ENCODE data around the gene EML5. TPM values are rescaled to one million over a fixed set of nuclear protein-coding genes. Genes with fewer than 3 reads are reported as not detected.

EML5 gene
- total and polyA plus RNA-seq, 2 of the 13 experiments (the other 11 are each of a cell fraction or from before 2014, with no cell fraction given): 0.11 TPM; not detected in 1

DNA sequence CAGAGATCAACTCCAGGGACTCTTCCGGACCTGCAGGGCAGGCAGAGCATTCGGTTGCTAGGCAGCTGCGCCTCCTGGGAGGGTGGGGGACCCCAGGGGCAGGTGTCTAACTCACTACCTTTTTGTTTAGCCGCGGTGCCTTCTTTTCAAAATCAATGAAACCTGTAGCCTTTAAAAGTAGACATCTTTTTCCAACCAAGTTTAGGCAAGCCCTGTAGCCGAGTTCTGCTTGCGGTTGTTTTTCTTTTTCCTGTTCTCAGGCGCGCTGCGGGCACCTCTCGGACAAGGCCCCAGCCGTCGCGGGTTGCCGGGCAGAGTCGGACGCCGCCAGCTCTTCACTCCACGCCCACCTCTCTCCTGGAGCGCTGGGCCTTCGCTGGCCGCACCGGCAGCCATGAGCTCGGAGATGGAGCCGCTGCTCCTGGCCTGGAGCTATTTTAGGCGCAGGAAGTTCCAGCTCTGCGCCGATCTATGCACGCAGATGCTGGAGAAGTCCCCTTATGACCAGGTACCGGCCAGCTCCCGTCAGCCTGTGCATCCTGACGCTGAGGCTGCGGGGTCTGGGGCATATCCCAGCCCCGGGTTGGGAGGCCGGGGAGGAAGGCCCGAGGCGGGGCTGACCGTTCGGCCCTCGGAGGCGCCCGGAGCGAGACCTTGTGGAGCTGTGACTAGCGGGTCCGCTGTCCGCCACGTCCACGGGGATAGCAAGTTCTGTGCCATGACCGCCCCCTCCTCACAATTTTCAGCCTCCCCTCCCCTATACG, 31.7 kb upstream of the EML5 start, which contains the start of gene TTC8 (continued):
- TF ChIP-seq KLF13 (CRISPR knock-in tag; IDR thresholded peaks at IDR 0.05) (peak; percentile 27; the same call in 1 of the 2 replicates), TBP (CRISPR knock-in tag; IDR thresholded peaks at IDR 0.05) (0 out of 2 replicates have a peak, but pooled peaks have one; percentile 68), MEF2D (CRISPR knock-in tag; IDR thresholded peaks at IDR 0.05) (peak; percentile 75; the same call in 1 of the 2 replicates), AGO1 (IDR thresholded peaks at IDR 0.05; ENCODE audit: low read depth, low read length, poor library complexity, severe bottlenecking) (no peak), ZFX (CRISPR knock-in tag; IDR thresholded peaks at IDR 0.05; ENCODE audit: low read depth) (peak; percentile 99), PAF1 (CRISPR knock-in tag; IDR thresholded peaks at IDR 0.05) (no peak), ZBTB20 (CRISPR knock-in tag; IDR thresholded peaks at IDR 0.05; ENCODE audit: borderline replicate concordance, low read depth) (no peak), ZNF737 (CRISPR knock-in tag; IDR thresholded peaks at IDR 0.05; ENCODE audit: borderline replicate concordance) (no peak), ONECUT2 (CRISPR knock-in tag; IDR thresholded peaks at IDR 0.05) (no peak), ZKSCAN5 (CRISPR knock-in tag; IDR thresholded peaks at IDR 0.05) (no peak), ZBTB7B (CRISPR knock-in tag; IDR thresholded peaks at IDR 0.05) (peak; percentile 58), SNAPC2 (CRISPR knock-in tag; IDR thresholded peaks at IDR 0.05) (no peak), PHB2 (IDR thresholded peaks at IDR 0.05; ENCODE audit: partially characterized antibody) (no peak), RXRA (CRISPR knock-in tag; IDR thresholded peaks at IDR 0.05) (peak; percentile 70; the same call in 1 of the 2 replicates)
- TF ChIP-seq, protein P1, sequence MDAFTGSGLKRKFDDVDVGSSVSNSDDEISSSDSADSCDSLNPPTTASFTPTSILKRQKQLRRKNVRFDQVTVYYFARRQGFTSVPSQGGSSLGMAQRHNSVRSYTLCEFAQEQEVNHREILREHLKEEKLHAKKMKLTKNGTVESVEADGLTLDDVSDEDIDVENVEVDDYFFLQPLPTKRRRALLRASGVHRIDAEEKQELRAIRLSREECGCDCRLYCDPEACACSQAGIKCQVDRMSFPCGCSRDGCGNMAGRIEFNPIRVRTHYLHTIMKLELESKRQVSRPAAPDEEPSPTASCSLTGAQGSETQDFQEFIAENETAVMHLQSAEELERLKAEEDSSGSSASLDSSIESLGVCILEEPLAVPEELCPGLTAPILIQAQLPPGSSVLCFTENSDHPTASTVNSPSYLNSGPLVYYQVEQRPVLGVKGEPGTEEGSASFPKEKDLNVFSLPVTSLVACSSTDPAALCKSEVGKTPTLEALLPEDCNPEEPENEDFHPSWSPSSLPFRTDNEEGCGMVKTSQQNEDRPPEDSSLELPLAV (CRISPR knock-in tag; conservative IDR thresholded peaks at IDR 0.05; ENCODE audit: low read depth): no peak
- TF ChIP-seq, protein P2, sequence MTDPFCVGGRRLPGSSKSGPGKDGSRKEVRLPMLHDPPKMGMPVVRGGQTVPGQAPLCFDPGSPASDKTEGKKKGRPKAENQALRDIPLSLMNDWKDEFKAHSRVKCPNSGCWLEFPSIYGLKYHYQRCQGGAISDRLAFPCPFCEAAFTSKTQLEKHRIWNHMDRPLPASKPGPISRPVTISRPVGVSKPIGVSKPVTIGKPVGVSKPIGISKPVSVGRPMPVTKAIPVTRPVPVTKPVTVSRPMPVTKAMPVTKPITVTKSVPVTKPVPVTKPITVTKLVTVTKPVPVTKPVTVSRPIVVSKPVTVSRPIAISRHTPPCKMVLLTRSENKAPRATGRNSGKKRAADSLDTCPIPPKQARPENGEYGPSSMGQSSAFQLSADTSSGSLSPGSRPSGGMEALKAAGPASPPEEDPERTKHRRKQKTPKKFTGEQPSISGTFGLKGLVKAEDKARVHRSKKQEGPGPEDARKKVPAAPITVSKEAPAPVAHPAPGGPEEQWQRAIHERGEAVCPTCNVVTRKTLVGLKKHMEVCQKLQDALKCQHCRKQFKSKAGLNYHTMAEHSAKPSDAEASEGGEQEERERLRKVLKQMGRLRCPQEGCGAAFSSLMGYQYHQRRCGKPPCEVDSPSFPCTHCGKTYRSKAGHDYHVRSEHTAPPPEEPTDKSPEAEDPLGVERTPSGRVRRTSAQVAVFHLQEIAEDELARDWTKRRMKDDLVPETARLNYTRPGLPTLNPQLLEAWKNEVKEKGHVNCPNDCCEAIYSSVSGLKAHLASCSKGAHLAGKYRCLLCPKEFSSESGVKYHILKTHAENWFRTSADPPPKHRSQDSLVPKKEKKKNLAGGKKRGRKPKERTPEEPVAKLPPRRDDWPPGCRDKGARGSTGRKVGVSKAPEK (CRISPR knock-in tag; IDR thresholded peaks at IDR 0.05; ENCODE audit: borderline replicate concordance): no peak; the same call in 1 of the 2 replicates
- TF ChIP-seq, protein P3, sequence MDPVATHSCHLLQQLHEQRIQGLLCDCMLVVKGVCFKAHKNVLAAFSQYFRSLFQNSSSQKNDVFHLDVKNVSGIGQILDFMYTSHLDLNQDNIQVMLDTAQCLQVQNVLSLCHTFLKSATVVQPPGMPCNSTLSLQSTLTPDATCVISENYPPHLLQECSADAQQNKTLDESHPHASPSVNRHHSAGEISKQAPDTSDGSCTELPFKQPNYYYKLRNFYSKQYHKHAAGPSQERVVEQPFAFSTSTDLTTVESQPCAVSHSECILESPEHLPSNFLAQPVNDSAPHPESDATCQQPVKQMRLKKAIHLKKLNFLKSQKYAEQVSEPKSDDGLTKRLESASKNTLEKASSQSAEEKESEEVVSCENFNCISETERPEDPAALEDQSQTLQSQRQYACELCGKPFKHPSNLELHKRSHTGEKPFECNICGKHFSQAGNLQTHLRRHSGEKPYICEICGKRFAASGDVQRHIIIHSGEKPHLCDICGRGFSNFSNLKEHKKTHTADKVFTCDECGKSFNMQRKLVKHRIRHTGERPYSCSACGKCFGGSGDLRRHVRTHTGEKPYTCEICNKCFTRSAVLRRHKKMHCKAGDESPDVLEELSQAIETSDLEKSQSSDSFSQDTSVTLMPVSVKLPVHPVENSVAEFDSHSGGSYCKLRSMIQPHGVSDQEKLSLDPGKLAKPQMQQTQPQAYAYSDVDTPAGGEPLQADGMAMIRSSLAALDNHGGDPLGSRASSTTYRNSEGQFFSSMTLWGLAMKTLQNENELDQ (CRISPR knock-in tag; IDR thresholded peaks at IDR 0.05; ENCODE audit: borderline replicate concordance): no peak
- TF ChIP-seq, protein P4, sequence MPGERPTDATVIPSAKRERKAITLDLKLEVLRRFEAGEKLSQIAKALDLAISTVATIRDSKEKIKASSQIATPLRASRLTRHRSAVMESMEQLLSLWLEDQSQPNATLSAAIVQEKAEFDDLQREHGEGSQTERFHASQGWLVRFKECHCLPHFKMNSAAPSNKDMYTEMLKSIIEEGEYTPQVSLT (CRISPR knock-in tag; IDR thresholded peaks at IDR 0.05; ENCODE audit: borderline replicate concordance, low read depth): no peak
- TF ChIP-seq, protein P5, sequence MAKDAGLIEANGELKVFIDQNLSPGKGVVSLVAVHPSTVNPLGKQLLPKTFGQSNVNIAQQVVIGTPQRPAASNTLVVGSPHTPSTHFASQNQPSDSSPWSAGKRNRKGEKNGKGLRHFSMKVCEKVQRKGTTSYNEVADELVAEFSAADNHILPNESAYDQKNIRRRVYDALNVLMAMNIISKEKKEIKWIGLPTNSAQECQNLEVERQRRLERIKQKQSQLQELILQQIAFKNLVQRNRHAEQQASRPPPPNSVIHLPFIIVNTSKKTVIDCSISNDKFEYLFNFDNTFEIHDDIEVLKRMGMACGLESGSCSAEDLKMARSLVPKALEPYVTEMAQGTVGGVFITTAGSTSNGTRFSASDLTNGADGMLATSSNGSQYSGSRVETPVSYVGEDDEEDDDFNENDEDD (CRISPR knock-in tag; IDR thresholded peaks at IDR 0.05; ENCODE audit: borderline replicate concordance): peak; percentile 37; the same call in 1 of the 2 replicates
